C4-2B (cell line): ENCODE results near the gene EMID1.

Experiments
- H3K27ac ChIP-seq: fragments of 450-650 bp; 2 replicates; pipeline ENCODE4 v1.5.1; 2017
- CTCF ChIP-seq: fragments of 450-650 bp; conservative IDR thresholded peaks from 2 replicates; pipeline ENCODE4 v1.5.1; 2017; ENCODE audit warnings: mild to moderate bottlenecking
- ZFX ChIP-seq: fragments of 450-650 bp; IDR thresholded peaks from 2 replicates; pipeline ENCODE4 v1.6.1; 2017

Gene EMID1

GRCh38 chr22:29263791-29264276, 58.1 kb downstream of the EMID1 start:
- no peak for TF ChIP-seq ZFX
- no peak for TF ChIP-seq CTCF
- H3K27ac ChIP-seq: no peak overlapping the region

GRCh38 chr22:29265305-29265704, 59.6 kb downstream of the EMID1 start:
- no peak overlapping the region; the same call in 1 of the 2 replicates for H3K27ac ChIP-seq
- TF ChIP-seq CTCF (no peak), ZFX (no peak)

GRCh38 chr22:29265929-29266328, 60.2 kb downstream of the EMID1 start:
- TF ChIP-seq ZFX (no peak), CTCF (no peak)
- peak overlapping the region; percentile 100; the same call in 1 of the 2 replicates for H3K27ac ChIP-seq

- H3K27ac ChIP-seq: peak overlapping the region; percentile 100
- TF ChIP-seq CTCF: no peak
- TF ChIP-seq ZFX: no peak
These were observed 61.1 kb downstream of the EMID1 start for GRCh38 chr22:29266564-29267461.

- no peak for TF ChIP-seq CTCF
- TF ChIP-seq ZFX: peak; percentile 80; the same call in 1 of the 2 replicates
- peak overlapping the region; percentile 100 for H3K27ac ChIP-seq
These were observed 61.8 kb downstream of the EMID1 start for GRCh38 chr22:29267462-29267857.

GRCh38 chr22:29267858-29268510, 62.3 kb downstream of the EMID1 start, which contains the start of the genes EWSR1 and RHBDD3:
EWSR1 (plus strand) TSS chr22:29268268; CDS start chr22:29268337, 69 bp downstream.
RHBDD3 (minus strand) TSS chr22:29267981; CDS start chr22:29265626, 2,355 bp downstream.
- H3K27ac ChIP-seq: peak within 1 kb of the TSS; percentile 100
- no peak for TF ChIP-seq ZFX
- no peak for TF ChIP-seq CTCF
